Smooth muscle cell of the brain vasculature (primary cell): ENCODE data around the gene POU2F1.

ENCODE experiments used
- DNase-seq: peaks from one replicate; pipeline ENCODE4 v3.0.0-alpha.2; 2012; ENCODE audit warnings: low read depth, low spot score

The POU2F1 gene

GRCh38 chr1:167465743-167466142, 245.1 kb downstream of the POU2F1 start:
- no peak for DNase-seq

- DNase-seq, result no peak
Observed at GRCh38 chr1:167467126-167467710, 246.5 kb downstream of the POU2F1 start.

- DNase-seq, result no peak
Observed at GRCh38 chr1:167467752-167468151, 247.1 kb downstream of the POU2F1 start.

- DNase-seq, result no peak
Observed at GRCh38 chr1:167469280-167469965, 248.7 kb downstream of the POU2F1 start.

- DNase-seq, result no peak
Observed at GRCh38 chr1:167471568-167471967, 250.9 kb downstream of the POU2F1 start.

- no peak for DNase-seq
Observed at GRCh38 chr1:167472752-167473521, 252.3 kb downstream of the POU2F1 start.

GRCh38 chr1:167473761-167474160, 253.1 kb downstream of the POU2F1 start:
- no peak for DNase-seq

- no peak for DNase-seq
Observed at GRCh38 chr1:167474191-167474641, 253.5 kb downstream of the POU2F1 start.

GRCh38 chr1:167476061-167476460, 255.4 kb downstream of the POU2F1 start:
- no peak for DNase-seq
